GM12892 (cell line): ENCODE data around the gene DNAJC17.

Experiments used
- POLR2A ChIP-seq: IDR thresholded peaks from 2 replicates; pipeline ENCODE4 v1.6.1; 2011; ENCODE audit warnings: low read depth, low read length, control low read depth
- POLR2AphosphoS5 ChIP-seq: IDR thresholded peaks from 2 replicates; pipeline ENCODE4 v1.6.1; 2011; ENCODE audit warnings: low read depth, low read length, control low read depth
- TAF1 ChIP-seq: IDR thresholded peaks from 2 replicates; pipeline ENCODE4 v1.6.1; 2011; ENCODE audit warnings: low read depth, mild to moderate bottlenecking, control low read depth, low read length, borderline replicate concordance

DNA sequence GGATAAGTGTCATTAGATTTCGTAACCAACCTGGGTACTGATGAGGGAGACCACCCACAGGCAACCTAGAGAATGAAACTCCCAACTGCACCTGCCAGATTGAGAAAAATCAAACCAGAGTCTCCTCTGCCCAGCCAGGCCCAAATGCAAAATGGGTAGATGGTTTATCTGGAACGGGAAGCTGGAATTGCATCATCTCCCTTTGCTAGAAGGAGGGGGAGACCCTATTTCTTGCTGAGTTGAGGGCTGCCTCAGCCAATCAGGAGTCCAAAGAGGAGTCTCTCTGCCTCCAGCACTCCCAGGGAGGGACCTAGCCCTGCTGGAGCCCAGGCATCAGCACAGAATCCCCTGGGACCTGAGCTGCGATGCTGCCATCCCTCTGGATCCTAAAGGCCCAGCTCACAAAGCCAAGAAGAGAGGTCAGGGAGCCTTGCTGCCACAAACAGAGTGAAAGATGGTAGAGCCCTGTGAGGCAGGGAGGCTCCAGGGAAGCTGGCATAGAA is 60.3 kb downstream of the DNAJC17 start:
- TF ChIP-seq POLR2A, result no peak
- TF ChIP-seq TAF1, result no peak
- TF ChIP-seq POLR2AphosphoS5, result no peak
